Esophagus muscularis mucosa (tissue), 4 donors: ENCODE data around the gene P2RX4. TPM values are rescaled to one million over a fixed set of nuclear protein-coding genes. Genes with fewer than 3 reads are reported as not detected.

Experiments
- DNase-seq: peaks from one replicate; pipeline ENCODE4 v3.0.0-alpha.2; 2017; ENCODE audit errors: extremely low spot score
- H3K27ac ChIP-seq, 4 donors: fragments of 200-600 bp; sonication (generic); replicated peaks in 1 of 4; 1 replicate in 3 of 4; 2 replicates in 1 of 4; pipeline ENCODE4 v1.5.1; 2016 to 2019; ENCODE audit warnings: mild to moderate bottlenecking in 1 of 4
- H3K27me3 ChIP-seq, 4 donors: fragments of 200-600 bp; sonication (generic); one replicate each; pipeline versions ENCODE4 v1.5.1 to v1.6.0; 2016 to 2019
- H3K36me3 ChIP-seq, 4 donors: fragments of 200-600 bp; sonication (generic); one replicate each; pipeline ENCODE4 v1.5.1; 2016 to 2019
- H3K4me1 ChIP-seq, 4 donors: fragments of 200-600 bp; sonication (generic); one replicate each; pipeline ENCODE4 v1.5.1; 2016 to 2019
- H3K4me3 ChIP-seq, 4 donors: fragments of 200-600 bp; sonication (generic); 1 replicate in 2 of 4; 2 replicates in 2 of 4; pipeline ENCODE4 v1.5.1; 2016 to 2019; ENCODE audit warnings: mild to moderate bottlenecking in 4 of 4, moderate library complexity in 1 of 4
- H3K9me3 ChIP-seq, 4 donors: fragments of 200-600 bp; sonication (generic); 1 replicate in 3 of 4; 2 replicates in 1 of 4; pipeline ENCODE4 v1.5.1; 2016 to 2019
- EP300 ChIP-seq: sonication (generic); formaldehyde crosslinking; IDR thresholded peaks from one replicate; pipeline ENCODE4 v1.6.1; 2017; ENCODE audit warnings: antibody characterized with exemption
- POLR2A ChIP-seq: fragments of 450-650 bp; IDR thresholded peaks from one replicate; pipeline ENCODE4 v1.6.1; 2017; ENCODE audit warnings: antibody characterized with exemption, moderate library complexity, mild to moderate bottlenecking, low read depth
- POLR2AphosphoS5 ChIP-seq, 2 donors: sonication (generic); formaldehyde crosslinking; IDR thresholded peaks; one replicate each; pipeline ENCODE4 v1.6.1; 2017; ENCODE audit warnings: antibody characterized with exemption in 2 of 2
- WGBS: methylation state at CpG from one replicate; pipeline ENCODE4 v1.1.5; 2018; 5-methylcytosine and 5-hydroxymethylcytosine counted together
- intact Hi-C: fragments of 100-400 bp; cut with DNase I; formaldehyde crosslinking; loops from one replicate; pipeline ENCODE4 v1.15.1; 2023
- total RNA-seq, 4 donors: library from RNA; depleted of rRNA; stranded (reverse); fragments of >200 nt; gene quantifications; one replicate each; pipeline versions ENCODE4 v1.1.0 to v1.2.1, GENCODE V29; 2016
- TF ChIP-seq, protein P1 (sequence below), 3 experiments: fragments of 200-600 bp in 2 of 3; fragments of 450-650 bp in 1 of 3; sonication (generic) in 2 of 3; IDR thresholded peaks; one replicate each; pipeline ENCODE4 v1.5.1; 2017 to 2019; ENCODE audit warnings: antibody characterized with exemption in 3 of 3, mild to moderate bottlenecking in 2 of 3, moderate library complexity in 1 of 3

P2RX4 gene
- total RNA-seq, 4 donors from 2014 or later, result 26.8 to 41.9 (median 30.8) TPM

DNA sequence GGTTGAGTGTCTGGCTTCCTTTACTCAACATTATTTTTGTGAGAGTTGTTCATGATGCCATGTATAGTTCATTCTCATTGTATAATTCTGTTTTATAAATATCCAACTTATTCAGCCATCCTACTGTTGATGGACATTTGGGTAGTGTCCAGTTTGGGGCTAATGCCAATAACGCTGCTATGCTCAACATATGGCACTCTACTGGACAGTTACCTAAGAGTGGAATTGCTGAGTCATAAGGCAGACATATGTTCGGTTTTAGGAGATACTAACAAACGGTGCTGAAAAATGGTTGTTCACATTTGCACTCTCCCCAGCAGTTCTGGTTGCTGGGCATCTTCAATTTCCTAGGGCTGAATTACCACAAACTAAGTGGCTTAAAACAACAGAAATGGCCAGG lies 28.7 kb upstream of the P2RX4 start:
- intact Hi-C loops, result no loop called here
- Histone ChIP-seq H3K27ac (no peak overlapping the region), H3K4me1 (no peaks in the 10 kb centered on the region), H3K4me3 (no peak overlapping the region), H3K36me3 (peaks cover 0 to 36% (median 13%) of the 10 kb centered on the region in 4 donors), H3K9me3 (no peaks in the 10 kb centered on the region), H3K27me3 (no peaks in the 10 kb centered on the region)
- WGBS, result 64% methylated on average over 3 of the region's 3 CpGs
- TF ChIP-seq POLR2A (no peak), POLR2AphosphoS5 (IDR thresholded peaks at IDR 0.05) (no peak), EP300 (no peak)
- TF ChIP-seq, protein P1, sequence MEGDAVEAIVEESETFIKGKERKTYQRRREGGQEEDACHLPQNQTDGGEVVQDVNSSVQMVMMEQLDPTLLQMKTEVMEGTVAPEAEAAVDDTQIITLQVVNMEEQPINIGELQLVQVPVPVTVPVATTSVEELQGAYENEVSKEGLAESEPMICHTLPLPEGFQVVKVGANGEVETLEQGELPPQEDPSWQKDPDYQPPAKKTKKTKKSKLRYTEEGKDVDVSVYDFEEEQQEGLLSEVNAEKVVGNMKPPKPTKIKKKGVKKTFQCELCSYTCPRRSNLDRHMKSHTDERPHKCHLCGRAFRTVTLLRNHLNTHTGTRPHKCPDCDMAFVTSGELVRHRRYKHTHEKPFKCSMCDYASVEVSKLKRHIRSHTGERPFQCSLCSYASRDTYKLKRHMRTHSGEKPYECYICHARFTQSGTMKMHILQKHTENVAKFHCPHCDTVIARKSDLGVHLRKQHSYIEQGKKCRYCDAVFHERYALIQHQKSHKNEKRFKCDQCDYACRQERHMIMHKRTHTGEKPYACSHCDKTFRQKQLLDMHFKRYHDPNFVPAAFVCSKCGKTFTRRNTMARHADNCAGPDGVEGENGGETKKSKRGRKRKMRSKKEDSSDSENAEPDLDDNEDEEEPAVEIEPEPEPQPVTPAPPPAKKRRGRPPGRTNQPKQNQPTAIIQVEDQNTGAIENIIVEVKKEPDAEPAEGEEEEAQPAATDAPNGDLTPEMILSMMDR (IDR thresholded peaks at IDR 0.05), result no peak
- no peak for DNase-seq

GRCh38 chr12:121182222-121182893 lies 27.6 kb upstream of the P2RX4 start:
- H3K36me3 ChIP-seq, result peaks cover 0 to 30% (median 11%) of the 10 kb centered on the region in 4 donors

GRCh38 chr12:121184425-121184824 lies 25.5 kb upstream of the P2RX4 start:
- WGBS, result 47% methylated on average over 3 of the region's 15 CpGs
- Histone ChIP-seq H3K4me1 (no peaks in the 10 kb centered on the region), H3K9me3 (no peaks in the 10 kb centered on the region), H3K4me3 (no peak overlapping the region), H3K27me3 (no peaks in the 10 kb centered on the region), H3K27ac (no peak overlapping the region), H3K36me3 (peaks cover 0 to 17% (median 7%) of the 10 kb centered on the region in 4 donors)
- no peak for TF ChIP-seq POLR2AphosphoS5 (IDR thresholded peaks at IDR 0.05)
- TF ChIP-seq EP300, result no peak
- TF ChIP-seq, protein P1 (IDR thresholded peaks at IDR 0.05), result no peak
- no peak for TF ChIP-seq POLR2A
- intact Hi-C loops, result no loop called here
- no peak for DNase-seq

More at GRCh38 chr12:121182222-121182893, 27.6 kb upstream of the P2RX4 start:
- intact Hi-C loops, result no loop called here
- 62% methylated on average over 3 of the region's 3 CpGs for WGBS
- DNase-seq, result no peak
- TF ChIP-seq EP300 (no peak), POLR2A (no peak), POLR2AphosphoS5 (IDR thresholded peaks at IDR 0.05) (no peak)
- TF ChIP-seq, protein P1 (IDR thresholded peaks at IDR 0.05), result no peak
- Histone ChIP-seq H3K9me3 (no peaks in the 10 kb centered on the region), H3K27me3 (no peaks in the 10 kb centered on the region), H3K27ac (no peak overlapping the region), H3K4me3 (no peak overlapping the region), H3K4me1 (no peaks in the 10 kb centered on the region)

DNA sequence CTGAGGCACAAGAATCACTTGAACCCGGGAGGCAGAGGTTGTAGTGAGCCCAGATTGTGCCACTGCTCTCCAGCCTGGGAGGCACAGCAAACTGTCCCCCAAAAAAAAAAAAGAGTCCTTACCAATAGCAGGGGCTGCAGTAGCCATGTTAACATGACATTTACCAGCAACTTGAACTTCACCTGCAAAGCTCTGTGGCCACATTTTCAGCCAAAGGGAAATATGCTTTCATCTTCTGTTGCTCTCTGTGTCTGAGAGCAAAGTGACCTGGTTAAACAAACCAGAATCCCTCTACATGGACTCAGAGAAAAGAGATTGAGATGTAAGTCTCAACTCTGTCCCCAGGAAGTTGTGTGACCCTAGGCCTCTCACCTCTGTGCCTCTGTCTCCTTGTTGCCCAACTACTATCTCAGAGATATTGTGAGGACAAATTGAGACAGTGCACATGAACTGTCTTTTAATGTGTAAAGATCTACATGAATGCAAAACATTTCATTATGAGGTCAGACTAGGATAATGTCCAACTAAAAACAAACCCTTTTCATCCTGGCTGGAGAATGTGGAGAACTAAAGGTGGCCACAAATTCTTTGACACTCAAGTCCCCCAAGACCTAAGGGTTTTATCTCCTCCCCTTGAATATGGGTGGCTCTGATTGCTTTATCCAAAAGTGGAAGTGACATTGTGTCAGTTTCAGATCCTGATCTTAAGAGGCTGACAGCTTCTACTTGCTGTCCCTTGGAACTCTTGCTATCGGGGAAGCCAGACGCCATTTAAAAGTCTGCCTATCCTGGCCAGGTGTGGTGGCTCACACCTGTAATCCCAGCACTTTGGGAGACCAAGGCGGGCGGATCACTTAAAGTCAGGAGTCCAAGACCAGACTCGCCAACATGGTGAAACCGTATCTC lies 24.7 kb upstream of the P2RX4 start:
- DNase-seq, result no peak
- H3K36me3 ChIP-seq, result peaks cover 0 to 17% (median 7%) of the 10 kb centered on the region in 4 donors
- intact Hi-C loops, result no loop called here
- TF ChIP-seq POLR2AphosphoS5 (IDR thresholded peaks at IDR 0.05) (no peak), EP300 (no peak), POLR2A (no peak)
- TF ChIP-seq, protein P1 (IDR thresholded peaks at IDR 0.05), result no peak
- H3K27me3 ChIP-seq, result no peaks in the 10 kb centered on the region
- no peak overlapping the region for H3K4me3 ChIP-seq
- no peaks in the 10 kb centered on the region for H3K9me3 ChIP-seq
- no peak overlapping the region for H3K27ac ChIP-seq
- WGBS, result 93% methylated on average over 6 of the region's 7 CpGs
- H3K4me1 ChIP-seq, result no peaks in the 10 kb centered on the region
